Ovary (tissue), 9 donors: ENCODE measurements around the gene JDP2. TPM values are rescaled to one million over a fixed set of nuclear protein-coding genes. Genes with fewer than 3 reads are reported as not detected.

Source experiments
- DNase-seq, 5 donors: peaks; one replicate each; pipeline ENCODE4 v3.0.0-alpha.2; 2019 to 2020
- H3K27ac ChIP-seq, 2 donors: fragments of 200-600 bp; one replicate each; pipeline versions ENCODE4 v1.5.1 to v1.8.0; 2019 to 2022
- H3K27me3 ChIP-seq: fragments of 200-600 bp; one replicate; pipeline ENCODE4 v1.8.0; 2022
- H3K36me3 ChIP-seq: fragments of 200-600 bp; sonication (generic); one replicate; pipeline ENCODE4 v1.5.1; 2019
- H3K4me1 ChIP-seq: one replicate; pipeline ENCODE4 v1.8.1; 2013; ENCODE audit warnings: mild to moderate bottlenecking, moderate library complexity; ENCODE audit not compliant: insufficient read depth
- H3K4me3 ChIP-seq: fragments of 200-600 bp; sonication (generic); one replicate; pipeline ENCODE4 v1.5.1; 2017
- H3K9me3 ChIP-seq, 2 donors: fragments of 200-600 bp in 1 of 2; sonication (generic) in 1 of 2; one replicate each; pipeline versions ENCODE4 v1.5.1 to v1.8.1; 2013 to 2019; ENCODE audit warnings: mild to moderate bottlenecking in 1 of 2, moderate library complexity in 1 of 2
- EP300 ChIP-seq: sonication (generic); formaldehyde crosslinking; IDR thresholded peaks from one replicate; pipeline ENCODE4 v1.6.1; 2017; ENCODE audit warnings: antibody characterized with exemption
- POLR2A ChIP-seq: fragments of 450-650 bp; IDR thresholded peaks from one replicate; pipeline ENCODE4 v1.6.1; 2017; ENCODE audit warnings: antibody characterized with exemption, mild to moderate bottlenecking, moderate library complexity
- WGBS, 3 donors: extraction: QIAGEN DNeasy Blood & Tissue Kit in 1 of 3; methylation state at CpG; one replicate each; pipeline versions ENCODE4 v1.1.5 to v1.1.7; 2013 to 2017; 5-methylcytosine and 5-hydroxymethylcytosine counted together
- intact Hi-C, 4 donors: fragments of 100-400 bp; cut with DNase I; formaldehyde crosslinking; loops; one replicate each; pipeline versions ENCODE4 v1.11.0 to v1.15.1; 2022 to 2023
- polyA plus RNA-seq, 2 donors: library from polyadenylated mRNA; stranded (reverse); fragments of 200-250 nt in 1 of 2; fragments of 350-450 nt in 1 of 2; fragmentation: Illumina TruSeq in 1 of 2; extraction: RNeasy Lipid Tissue Mini Kit (QIAGEN cat#74804) in 1 of 2; gene quantifications; one replicate each; pipeline ENCODE4 v1.2.3, GENCODE V29; 2013 to 2014
- total RNA-seq, 7 donors: library from RNA; depleted of rRNA in 2 of 7; stranded (reverse); fragments of >200 nt in 2 of 7; fragmentation: NEBNext Ultra II Directional in 3 of 7; extraction: Animal tissue kit (Norgen Biotek cat#: 25700) in 3 of 7; gene quantifications; one replicate each; pipeline versions ENCODE4 v1.1.0 to v1.2.4, GENCODE V29; 2016 to 2023
- TF ChIP-seq, protein P1 (sequence below), 3 donors: fragments of 450-650 bp in 2 of 3; fragments of 200-600 bp in 1 of 3; IDR thresholded peaks; one replicate each; pipeline versions ENCODE4 v1.5.1 to v1.8.0; 2016 to 2022; ENCODE audit warnings: antibody characterized with exemption in 3 of 3, mild to moderate bottlenecking in 1 of 3
- donor health status: DM: no; HTN: no; CAD: no; lungs with moderate emphysema.
- donor health status: DM: no; HTN: no; CAD: no.
- donor health status: Bipolar disorder and iron deficiency.
- donor health status: DM: yes; HTN: yes; CAD: no.
- donor health status: DM: no; HTN: no; CAD: no.
- donor health status: DM: yes; HTN: yes; CAD: no.

Gene JDP2
- total and polyA plus RNA-seq, 9 donors, result 16.2 to 89.9 (median 26.8) TPM

DNA sequence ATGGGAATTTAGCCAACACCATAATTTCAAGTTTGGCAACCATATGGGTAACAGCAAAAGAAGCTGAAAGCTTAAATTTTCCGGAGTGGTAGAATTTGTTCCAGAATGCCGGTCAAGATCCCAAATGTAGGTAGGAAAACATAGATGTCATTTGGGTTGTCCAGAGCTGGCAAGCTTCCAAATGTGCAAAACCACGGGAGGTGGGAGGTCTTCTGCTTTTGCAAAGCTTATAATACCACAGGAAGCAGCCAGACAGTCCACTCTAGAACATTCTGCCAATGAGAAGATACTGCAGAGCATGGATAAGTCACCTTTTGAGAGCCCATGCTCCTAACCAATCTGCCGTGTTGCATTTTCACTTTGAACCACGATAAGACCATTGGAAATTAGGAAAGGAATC is 68.1 kb downstream of the JDP2 start:
- Histone ChIP-seq H3K27me3 (no peaks in the 10 kb centered on the region), H3K9me3 (no peaks in the 10 kb centered on the region), H3K4me1 (no peaks in the 10 kb centered on the region), H3K27ac (no peak overlapping the region), H3K4me3 (no peak overlapping the region), H3K36me3 (no peaks in the 10 kb centered on the region)
- no peak for TF ChIP-seq POLR2A
- TF ChIP-seq EP300, result no peak
- TF ChIP-seq, protein P1, sequence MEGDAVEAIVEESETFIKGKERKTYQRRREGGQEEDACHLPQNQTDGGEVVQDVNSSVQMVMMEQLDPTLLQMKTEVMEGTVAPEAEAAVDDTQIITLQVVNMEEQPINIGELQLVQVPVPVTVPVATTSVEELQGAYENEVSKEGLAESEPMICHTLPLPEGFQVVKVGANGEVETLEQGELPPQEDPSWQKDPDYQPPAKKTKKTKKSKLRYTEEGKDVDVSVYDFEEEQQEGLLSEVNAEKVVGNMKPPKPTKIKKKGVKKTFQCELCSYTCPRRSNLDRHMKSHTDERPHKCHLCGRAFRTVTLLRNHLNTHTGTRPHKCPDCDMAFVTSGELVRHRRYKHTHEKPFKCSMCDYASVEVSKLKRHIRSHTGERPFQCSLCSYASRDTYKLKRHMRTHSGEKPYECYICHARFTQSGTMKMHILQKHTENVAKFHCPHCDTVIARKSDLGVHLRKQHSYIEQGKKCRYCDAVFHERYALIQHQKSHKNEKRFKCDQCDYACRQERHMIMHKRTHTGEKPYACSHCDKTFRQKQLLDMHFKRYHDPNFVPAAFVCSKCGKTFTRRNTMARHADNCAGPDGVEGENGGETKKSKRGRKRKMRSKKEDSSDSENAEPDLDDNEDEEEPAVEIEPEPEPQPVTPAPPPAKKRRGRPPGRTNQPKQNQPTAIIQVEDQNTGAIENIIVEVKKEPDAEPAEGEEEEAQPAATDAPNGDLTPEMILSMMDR (IDR thresholded peaks at IDR 0.05), result no peak
- DNase-seq, result no peak
- 49 to 67% (median 51%) methylated on average over 5 of the region's 5 CpGs for WGBS, 3 donors
- intact Hi-C loops, result no loop called here

DNA sequence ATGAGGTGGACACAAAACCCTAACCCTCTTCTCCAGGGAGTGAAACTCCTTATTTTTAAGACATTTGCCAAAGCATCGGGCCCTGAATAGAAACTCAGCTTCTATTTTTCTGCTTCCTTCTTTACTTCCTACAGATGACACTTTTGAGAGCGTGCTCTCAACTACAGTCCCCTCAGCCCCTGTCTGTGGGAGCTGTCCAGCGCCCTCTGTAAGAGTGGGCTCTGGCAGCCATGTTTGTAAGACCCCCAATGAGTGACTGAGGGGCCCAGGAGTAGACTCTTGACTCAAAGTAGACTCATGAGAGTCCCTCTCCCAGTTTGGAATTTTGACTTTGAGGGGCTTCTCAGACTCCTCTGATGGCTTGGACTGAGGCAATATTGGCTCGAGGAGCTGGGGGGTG is 68.9 kb downstream of the JDP2 start:
- no peaks in the 10 kb centered on the region for H3K36me3 ChIP-seq
- 91 to 99% (median 94%) methylated on average over 4 of the region's 4 CpGs for WGBS, 3 donors
- no peaks in the 10 kb centered on the region for H3K9me3 ChIP-seq
- DNase-seq, result no peak
- no peak overlapping the region for H3K27ac ChIP-seq
- H3K4me1 ChIP-seq, result no peaks in the 10 kb centered on the region
- intact Hi-C loops, result no loop called here
- no peak overlapping the region for H3K4me3 ChIP-seq
- TF ChIP-seq, protein P1 (IDR thresholded peaks at IDR 0.05), result no peak
- TF ChIP-seq EP300 (no peak), POLR2A (no peak)
- H3K27me3 ChIP-seq, result no peaks in the 10 kb centered on the region

DNA sequence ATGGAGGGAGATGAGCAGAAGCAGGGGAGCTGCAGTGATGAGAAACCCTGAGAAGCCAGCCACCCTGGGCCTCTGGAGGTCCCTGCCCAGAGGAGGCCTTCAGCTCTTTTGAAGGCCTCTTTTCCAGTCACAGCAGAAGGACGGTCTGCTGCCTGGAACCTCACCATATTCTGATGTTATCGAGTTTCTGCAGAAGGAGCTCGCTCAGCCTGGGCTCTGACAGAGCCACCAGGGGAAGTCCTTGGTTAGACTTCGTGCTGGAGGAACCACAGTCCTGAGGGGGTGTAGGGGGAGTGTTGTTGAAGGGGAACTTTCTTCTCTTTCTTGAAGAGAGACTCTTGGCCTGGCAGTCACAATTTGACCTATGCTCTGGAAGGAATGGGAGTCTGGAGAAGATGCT is 69.4 kb downstream of the JDP2 start:
- H3K9me3 ChIP-seq, result no peaks in the 10 kb centered on the region
- H3K36me3 ChIP-seq, result no peaks in the 10 kb centered on the region
- intact Hi-C loops, result no loop called here
- DNase-seq, result no peak
- TF ChIP-seq EP300 (no peak), POLR2A (no peak)
- TF ChIP-seq, protein P1 (IDR thresholded peaks at IDR 0.05), result no peak
- WGBS, 3 donors, result 88 to 93% (median 89%) methylated on average over 4 of the region's 4 CpGs
- no peaks in the 10 kb centered on the region for H3K4me1 ChIP-seq
- no peak overlapping the region for H3K27ac ChIP-seq
- no peaks in the 10 kb centered on the region for H3K27me3 ChIP-seq
- H3K4me3 ChIP-seq, result no peak overlapping the region

DNA sequence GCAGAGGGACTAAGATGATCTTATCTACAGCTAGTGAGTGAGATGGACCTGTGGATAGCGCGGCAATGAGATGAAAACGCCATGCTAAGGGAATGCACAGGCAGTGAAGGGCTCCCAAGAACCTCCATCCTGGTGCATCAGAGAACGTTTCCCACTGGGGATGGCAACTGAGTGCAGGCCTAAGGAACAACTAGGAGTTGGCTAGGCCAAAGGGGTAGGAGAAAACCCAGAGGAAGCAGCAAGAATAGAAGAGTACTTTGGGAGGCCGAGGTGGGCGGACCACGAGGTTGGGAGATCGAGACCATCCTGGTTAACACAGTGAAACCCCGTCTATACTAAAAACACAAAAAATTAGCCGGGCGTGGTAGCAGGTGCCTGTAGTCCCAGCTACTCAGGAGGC is 69.9 kb downstream of the JDP2 start:
- Histone ChIP-seq H3K9me3 (no peaks in the 10 kb centered on the region), H3K4me3 (no peak overlapping the region), H3K36me3 (no peaks in the 10 kb centered on the region), H3K27me3 (no peaks in the 10 kb centered on the region), H3K4me1 (no peaks in the 10 kb centered on the region), H3K27ac (no peak overlapping the region)
- TF ChIP-seq, protein P1 (IDR thresholded peaks at IDR 0.05), result no peak
- no peak for TF ChIP-seq EP300
- TF ChIP-seq POLR2A, result no peak
- DNase-seq, result no peak
- intact Hi-C loops, result no loop called here
- WGBS, 3 donors, result 94 to 97% (median 96%) methylated on average over 11 of the region's 11 CpGs
